ENCODE data around the gene ABITRAM.

DNA sequence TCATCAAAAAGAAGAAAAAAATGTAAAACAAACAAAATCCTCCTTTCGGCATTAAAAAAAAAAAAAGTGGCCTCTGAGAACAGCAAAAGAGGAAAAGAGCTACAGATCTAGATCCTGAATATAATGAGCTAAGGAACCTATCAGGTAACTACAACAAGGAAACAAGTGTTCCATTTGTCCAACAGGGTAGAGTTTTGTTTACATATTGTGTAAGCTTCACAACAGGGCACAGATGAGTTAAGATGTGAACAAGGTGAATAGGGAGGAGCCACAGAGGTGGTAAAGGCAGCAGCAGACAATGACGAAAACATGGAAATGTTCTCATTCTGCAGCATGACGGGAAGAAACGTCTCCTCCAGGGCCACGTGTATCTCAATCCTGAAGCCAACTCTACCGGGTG is 14.7 kb upstream of the ABITRAM start:
- TF ChIP-seq, protein P1, sequence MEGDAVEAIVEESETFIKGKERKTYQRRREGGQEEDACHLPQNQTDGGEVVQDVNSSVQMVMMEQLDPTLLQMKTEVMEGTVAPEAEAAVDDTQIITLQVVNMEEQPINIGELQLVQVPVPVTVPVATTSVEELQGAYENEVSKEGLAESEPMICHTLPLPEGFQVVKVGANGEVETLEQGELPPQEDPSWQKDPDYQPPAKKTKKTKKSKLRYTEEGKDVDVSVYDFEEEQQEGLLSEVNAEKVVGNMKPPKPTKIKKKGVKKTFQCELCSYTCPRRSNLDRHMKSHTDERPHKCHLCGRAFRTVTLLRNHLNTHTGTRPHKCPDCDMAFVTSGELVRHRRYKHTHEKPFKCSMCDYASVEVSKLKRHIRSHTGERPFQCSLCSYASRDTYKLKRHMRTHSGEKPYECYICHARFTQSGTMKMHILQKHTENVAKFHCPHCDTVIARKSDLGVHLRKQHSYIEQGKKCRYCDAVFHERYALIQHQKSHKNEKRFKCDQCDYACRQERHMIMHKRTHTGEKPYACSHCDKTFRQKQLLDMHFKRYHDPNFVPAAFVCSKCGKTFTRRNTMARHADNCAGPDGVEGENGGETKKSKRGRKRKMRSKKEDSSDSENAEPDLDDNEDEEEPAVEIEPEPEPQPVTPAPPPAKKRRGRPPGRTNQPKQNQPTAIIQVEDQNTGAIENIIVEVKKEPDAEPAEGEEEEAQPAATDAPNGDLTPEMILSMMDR (conservative IDR thresholded peaks at IDR 0.05; ENCODE audit: low read depth in 2 of 2) = no peak
- TF ChIP-seq REST (IDR thresholded peaks at IDR 0.05; ENCODE audit: unreplicated experiment) = no peak
- TF ChIP-seq POLR2AphosphoS5 (IDR thresholded peaks at IDR 0.05; ENCODE audit: low read depth) = no peak
- TF ChIP-seq EZH2 (IDR thresholded peaks at IDR 0.05; ENCODE audit: low read depth, unreplicated experiment) = no peak
- no peak for TF ChIP-seq EZH2phosphoT487 (IDR thresholded peaks at IDR 0.05; ENCODE audit: unreplicated experiment)
- TF ChIP-seq NANOG (IDR thresholded peaks at IDR 0.05; ENCODE audit: borderline replicate concordance) = no peak
